ENCODE results near the gene ATG7. TPM values are rescaled to one million over a fixed set of nuclear protein-coding genes. Genes with fewer than 3 reads are reported as not detected.

The ATG7 gene
- total RNA-seq, 3 donors from 2014 or later (not counting 1 experiment from before 2014, with no cell fraction given): 55.3 to 72.9 (median 68.6) TPM

GRCh38 chr3:11238880-11239279 is 33.3 kb upstream of the ATG7 start:
- Histone ChIP-seq H3K9me3 (ENCODE audit: control insufficient read depth, insufficient read depth, low read length) (no peaks in the 10 kb centered on the region), H3K27ac (ENCODE audit: low read length) (no peak overlapping the region), H3K4me1 (ENCODE audit: control insufficient read depth, insufficient read depth, low read length) (no peaks in the 10 kb centered on the region), H3K27me3 (ENCODE audit: control insufficient read depth, insufficient read depth, low read length) (no peaks in the 10 kb centered on the region), H3K4me3 (ENCODE audit: low read length) (no peak overlapping the region), H3K36me3 (ENCODE audit: control insufficient read depth, insufficient read depth, low read length) (no peaks in the 10 kb centered on the region)
- ATAC-seq: no peak
- Mint-ChIP-seq H3K9me3 (no peaks in the 10 kb centered on the region), H3K27ac (no peak overlapping the region), H3K4me3 (no peak overlapping the region), H3K4me1 (no peaks in the 10 kb centered on the region), H3K36me3 (no peaks in the 10 kb centered on the region), H3K27me3 (ENCODE audit: low read depth in 2 of 2) (peaks cover 14 to 18% of the 10 kb centered on the region in 2 donors)
- 20% methylated on average over 1 of the region's 1 CpG for WGBS (ENCODE audit: insufficient coverage)
- intact Hi-C loops (cut with micrococcal nuclease): no loop called here
- TF ChIP-seq CTCF (IDR thresholded peaks at IDR 0.05): no peak
- DNase-seq: no peak

GRCh38 chr3:11239796-11240195 is 32.4 kb upstream of the ATG7 start:
- no peak overlapping the region for H3K4me3 ChIP-seq (ENCODE audit: low read length)
- no peaks in the 10 kb centered on the region for H3K27me3 ChIP-seq (ENCODE audit: control insufficient read depth, insufficient read depth, low read length)
- H3K36me3 ChIP-seq (ENCODE audit: control insufficient read depth, insufficient read depth, low read length): no peaks in the 10 kb centered on the region
- Mint-ChIP-seq H3K4me3 (no peak overlapping the region), H3K36me3 (no peaks in the 10 kb centered on the region), H3K9me3 (no peaks in the 10 kb centered on the region), H3K27me3 (ENCODE audit: low read depth in 2 of 2) (peaks cover 14 to 18% of the 10 kb centered on the region in 2 donors), H3K4me1 (no peaks in the 10 kb centered on the region), H3K27ac (no peak overlapping the region)
- no peak overlapping the region for H3K27ac ChIP-seq (ENCODE audit: low read length)
- H3K9me3 ChIP-seq (ENCODE audit: control insufficient read depth, insufficient read depth, low read length): no peaks in the 10 kb centered on the region
- ATAC-seq: no peak
- no peaks in the 10 kb centered on the region for H3K4me1 ChIP-seq (ENCODE audit: control insufficient read depth, insufficient read depth, low read length)
- 89% methylated on average over 1 of the region's 1 CpG for WGBS (ENCODE audit: insufficient coverage)
- TF ChIP-seq CTCF (IDR thresholded peaks at IDR 0.05): no peak
- intact Hi-C loops (cut with micrococcal nuclease): no loop called here
- no peak for DNase-seq

- Histone ChIP-seq H3K36me3 (ENCODE audit: control insufficient read depth, insufficient read depth, low read length) (no peaks in the 10 kb centered on the region), H3K4me1 (ENCODE audit: control insufficient read depth, insufficient read depth, low read length) (no peaks in the 10 kb centered on the region), H3K27me3 (ENCODE audit: control insufficient read depth, insufficient read depth, low read length) (no peaks in the 10 kb centered on the region), H3K4me3 (ENCODE audit: low read length) (no peak overlapping the region), H3K9me3 (ENCODE audit: control insufficient read depth, insufficient read depth, low read length) (no peaks in the 10 kb centered on the region), H3K27ac (ENCODE audit: low read length) (no peak overlapping the region)
- ATAC-seq (no peak), DNase-seq (no peak)
- TF ChIP-seq CTCF (IDR thresholded peaks at IDR 0.05): no peak
- Mint-ChIP-seq H3K9me3 (no peaks in the 10 kb centered on the region), H3K27me3 (ENCODE audit: low read depth in 2 of 2) (peaks cover 14 to 18% of the 10 kb centered on the region in 2 donors), H3K27ac (no peak overlapping the region), H3K36me3 (no peaks in the 10 kb centered on the region), H3K4me3 (no peak overlapping the region), H3K4me1 (no peaks in the 10 kb centered on the region)
- 100% methylated on average over 1 of the region's 1 CpG for WGBS (ENCODE audit: insufficient coverage)
- intact Hi-C loops (cut with micrococcal nuclease): no loop called here
Observed at GRCh38 chr3:11240496-11240895, 31.7 kb upstream of the ATG7 start.

- Histone ChIP-seq H3K4me1 (ENCODE audit: control insufficient read depth, insufficient read depth, low read length) (no peaks in the 10 kb centered on the region), H3K27me3 (ENCODE audit: control insufficient read depth, insufficient read depth, low read length) (no peaks in the 10 kb centered on the region), H3K27ac (ENCODE audit: low read length) (no peak overlapping the region), H3K9me3 (ENCODE audit: control insufficient read depth, insufficient read depth, low read length) (no peaks in the 10 kb centered on the region), H3K4me3 (ENCODE audit: low read length) (no peak overlapping the region), H3K36me3 (ENCODE audit: control insufficient read depth, insufficient read depth, low read length) (no peaks in the 10 kb centered on the region)
- Mint-ChIP-seq H3K4me3 (no peak overlapping the region), H3K27ac (no peak overlapping the region), H3K27me3 (ENCODE audit: low read depth in 2 of 2) (peaks cover 8 to 12% of the 10 kb centered on the region in 2 donors), H3K9me3 (no peaks in the 10 kb centered on the region), H3K36me3 (no peaks in the 10 kb centered on the region), H3K4me1 (no peaks in the 10 kb centered on the region)
- no peak for ATAC-seq
- intact Hi-C loops (cut with micrococcal nuclease): no loop called here
- no peak for DNase-seq
- WGBS (ENCODE audit: insufficient coverage): 83% methylated on average over 1 of the region's 1 CpG
- TF ChIP-seq CTCF (IDR thresholded peaks at IDR 0.05): no peak
Observed at GRCh38 chr3:11244121-11244677, 28.0 kb upstream of the ATG7 start.

Measured in natural killer cell (primary cell).